Gastroesophageal sphincter (tissue), 4 donors: ENCODE data around the gene EGFR. TPM values are rescaled to one million over a fixed set of nuclear protein-coding genes. Genes with fewer than 3 reads are reported as not detected.

ENCODE experiments used
- ATAC-seq: fragments of 150-250 bp; one replicate; pipeline ENCODE4 v1.9.1; 2016; ENCODE audit warnings: mild to moderate bottlenecking, moderate library complexity
- H3K27ac ChIP-seq, 4 donors: fragments of 200-600 bp; sonication (generic) in 3 of 4; 1 replicate in 3 of 4; 2 replicates in 1 of 4; pipeline ENCODE4 v1.5.1; 2016 to 2019
- H3K27me3 ChIP-seq: fragments of 200-600 bp; sonication (generic); one replicate; pipeline ENCODE4 v1.5.1; 2019
- H3K36me3 ChIP-seq, 2 donors: fragments of 200-600 bp; sonication (generic); one replicate each; pipeline ENCODE4 v1.5.1; 2019; ENCODE audit warnings: control low read depth in 1 of 2
- H3K4me1 ChIP-seq, 3 donors: fragments of 200-600 bp; sonication (generic); 1 replicate in 2 of 3; 2 replicates in 1 of 3; pipeline ENCODE4 v1.5.1; 2016 to 2019; ENCODE audit warnings: control low read depth in 2 of 3
- H3K4me3 ChIP-seq, 2 donors: fragments of 200-600 bp; sonication (generic); one replicate each; pipeline ENCODE4 v1.5.1; 2019; ENCODE audit warnings: mild to moderate bottlenecking in 1 of 2, moderate library complexity in 1 of 2
- H3K9me3 ChIP-seq, 3 donors: fragments of 200-600 bp; sonication (generic); one replicate each; pipeline ENCODE4 v1.5.1; 2017 to 2019; ENCODE audit warnings: control low read depth in 2 of 3
- CTCF ChIP-seq, 4 experiments: fragments of 200-600 bp in 2 of 4; fragments of 450-650 bp in 2 of 4; sonication (generic) in 1 of 4; IDR thresholded peaks; one replicate each; pipeline ENCODE4 v1.5.1; 2017 to 2019; ENCODE audit warnings: antibody characterized with exemption in 4 of 4, mild to moderate bottlenecking in 2 of 4, moderate library complexity in 2 of 4
- EP300 ChIP-seq: sonication (generic); formaldehyde crosslinking; IDR thresholded peaks from one replicate; pipeline ENCODE4 v1.6.1; 2017; ENCODE audit warnings: antibody characterized with exemption, mild to moderate bottlenecking
- POLR2A ChIP-seq, 2 donors: fragments of 450-650 bp; IDR thresholded peaks; one replicate each; pipeline ENCODE4 v1.6.1; 2017; ENCODE audit warnings: antibody characterized with exemption in 2 of 2, mild to moderate bottlenecking in 2 of 2, moderate library complexity in 1 of 2
- POLR2AphosphoS5 ChIP-seq: sonication (generic); formaldehyde crosslinking; IDR thresholded peaks from one replicate; pipeline ENCODE4 v1.6.1; 2017; ENCODE audit warnings: antibody characterized with exemption
- WGBS, 2 donors: methylation state at CpG; one replicate each; pipeline ENCODE4 v1.1.5; 2018; ENCODE audit warnings: low coverage in 1 of 2; 5-methylcytosine and 5-hydroxymethylcytosine counted together
- total RNA-seq, 4 donors: library from RNA; depleted of rRNA; stranded (reverse); fragments of >200 nt; gene quantifications; one replicate each; pipeline ENCODE4 v1.1.0, GENCODE V29; 2016

Gene EGFR
- total RNA-seq, 4 donors from 2014 or later: 85.7 to 126 (median 111) TPM

- Histone ChIP-seq H3K27ac (peak overlapping the region in 3 of 4 donors; percentile 76 to 95 (median 77)), H3K4me3 (no peak overlapping the region), H3K9me3 (no peaks in the 10 kb centered on the region), H3K4me1 (peaks cover 11 to 90% (median 13%) of the 10 kb centered on the region in 3 donors), H3K27me3 (no peaks in the 10 kb centered on the region), H3K36me3 (no peaks in the 10 kb centered on the region)
- 41 to 43% methylated on average over 2 of the region's 2 CpGs for WGBS, 2 donors
- no peak for ATAC-seq
- TF ChIP-seq POLR2AphosphoS5 (no peak), CTCF (IDR thresholded peaks at IDR 0.05) (no peak), POLR2A (IDR thresholded peaks at IDR 0.05) (no peak), EP300 (no peak)
Observed at GRCh38 chr7:55024776-55025175, 6.0 kb downstream of the EGFR start.

GRCh38 chr7:55026086-55026790 is 7.4 kb downstream of the EGFR start:
- Histone ChIP-seq H3K27ac (peak overlapping the region; percentile 73 to 95 (median 76)), H3K36me3 (no peaks in the 10 kb centered on the region), H3K4me3 (no peak overlapping the region), H3K9me3 (no peaks in the 10 kb centered on the region), H3K27me3 (no peaks in the 10 kb centered on the region), H3K4me1 (peaks cover 11 to 97% (median 20%) of the 10 kb centered on the region in 3 donors)
- 55 to 64% methylated on average over 6 to 11 of the region's 11 CpGs for WGBS, 2 donors
- TF ChIP-seq CTCF (IDR thresholded peaks at IDR 0.05): no peak
- no peak for TF ChIP-seq EP300
- no peak for TF ChIP-seq POLR2A (IDR thresholded peaks at IDR 0.05)
- peak; percentile 28 for TF ChIP-seq POLR2AphosphoS5
- ATAC-seq: peak; percentile 44

GRCh38 chr7:55026867-55027490 is 8.2 kb downstream of the EGFR start:
- peak overlapping the region; percentile 73 to 95 (median 76) for H3K27ac ChIP-seq
- ATAC-seq: peak; percentile 53
- no peaks in the 10 kb centered on the region for H3K27me3 ChIP-seq
- H3K4me3 ChIP-seq: no peak overlapping the region
- H3K4me1 ChIP-seq: peaks cover 11 to 97% (median 25%) of the 10 kb centered on the region in 3 donors
- no peaks in the 10 kb centered on the region for H3K9me3 ChIP-seq
- H3K36me3 ChIP-seq: no peaks in the 10 kb centered on the region
- TF ChIP-seq POLR2AphosphoS5 (peak; percentile 22), POLR2A (IDR thresholded peaks at IDR 0.05) (no peak)
- WGBS, 2 donors: 53% methylated on average over 4 of the region's 4 CpGs; no CpG with 5 or more reads in 1 of the 2 donors

- Histone ChIP-seq H3K27ac (peak overlapping the region in 3 of 4 donors; percentile 12 to 95 (median 81)), H3K36me3 (no peaks in the 10 kb centered on the region), H3K4me3 (no peak overlapping the region), H3K27me3 (no peaks in the 10 kb centered on the region), H3K9me3 (no peaks in the 10 kb centered on the region), H3K4me1 (peaks cover 9 to 97% (median 30%) of the 10 kb centered on the region in 3 donors)
- WGBS, 2 donors: 17 to 48% methylated on average over 3 of the region's 3 CpGs
- TF ChIP-seq POLR2AphosphoS5 (no peak), CTCF (IDR thresholded peaks at IDR 0.05) (no peak), POLR2A (IDR thresholded peaks at IDR 0.05) (no peak), EP300 (no peak)
- ATAC-seq: no peak
Observed at GRCh38 chr7:55028011-55028410, 9.2 kb downstream of the EGFR start.

GRCh38 chr7:55030314-55030713 is 11.5 kb downstream of the EGFR start:
- Histone ChIP-seq H3K36me3 (no peaks in the 10 kb centered on the region), H3K4me3 (no peak overlapping the region), H3K27ac (peak overlapping the region; percentile 12 to 95 (median 81)), H3K4me1 (peaks cover 9 to 98% (median 32%) of the 10 kb centered on the region in 3 donors), H3K9me3 (no peaks in the 10 kb centered on the region), H3K27me3 (no peaks in the 10 kb centered on the region)
- no peak for ATAC-seq
- 0% methylated on average over 1 of the region's 1 CpG for WGBS, 2 donors
- TF ChIP-seq CTCF (IDR thresholded peaks at IDR 0.05): no peak
- TF ChIP-seq POLR2AphosphoS5: no peak
- no peak for TF ChIP-seq EP300
- no peak for TF ChIP-seq POLR2A (IDR thresholded peaks at IDR 0.05)
